HG03025 (cell line): ENCODE measurements around the gene FBXO34.
"Not testable (repeated sequence)": the region's sequence is repeated elsewhere in the genome, so short reads cannot be mapped to it uniquely, and the experiment has no call there.

Experiments used
- ATAC-seq: cut with Tn5 transposase; IDR thresholded peaks from one replicate; pipeline ENCODE4 v1.9.1; 2021; ENCODE audit warnings: mild to moderate bottlenecking, moderate library complexity; ENCODE audit not compliant: unreplicated experiment, low FRiP score

FBXO34 gene

DNA sequence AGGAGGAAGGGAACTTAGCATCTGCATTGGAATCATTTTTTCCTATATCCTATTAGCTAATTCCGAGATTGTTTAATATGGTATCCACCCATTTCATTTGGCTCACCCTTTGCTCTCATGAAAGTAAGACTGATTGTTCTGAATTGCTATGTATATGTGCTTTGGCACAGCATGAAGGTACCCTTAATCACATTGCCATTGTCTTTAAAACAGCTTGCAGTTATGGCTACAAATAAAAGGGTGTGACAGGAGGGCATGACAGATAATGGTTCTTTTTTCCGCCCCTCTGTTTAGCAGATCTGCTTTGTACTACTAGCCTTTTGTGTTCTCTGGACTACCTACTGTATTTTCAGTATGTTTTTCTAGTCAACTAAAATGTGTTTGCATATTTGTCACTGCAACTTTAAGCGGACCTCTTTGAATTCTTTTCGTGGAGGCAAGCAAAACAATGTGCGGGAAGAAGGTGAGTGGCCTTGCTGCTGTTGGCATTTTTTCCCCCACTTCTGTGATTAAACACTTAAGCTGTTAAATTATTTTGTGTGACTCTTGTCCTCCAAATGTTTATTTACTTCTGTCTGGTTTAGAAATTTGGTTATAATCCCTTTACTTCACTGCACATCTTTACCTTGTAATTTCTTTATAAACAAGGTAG, 35.8 kb downstream of the FBXO34 start:
- ATAC-seq, result no peak

DNA sequence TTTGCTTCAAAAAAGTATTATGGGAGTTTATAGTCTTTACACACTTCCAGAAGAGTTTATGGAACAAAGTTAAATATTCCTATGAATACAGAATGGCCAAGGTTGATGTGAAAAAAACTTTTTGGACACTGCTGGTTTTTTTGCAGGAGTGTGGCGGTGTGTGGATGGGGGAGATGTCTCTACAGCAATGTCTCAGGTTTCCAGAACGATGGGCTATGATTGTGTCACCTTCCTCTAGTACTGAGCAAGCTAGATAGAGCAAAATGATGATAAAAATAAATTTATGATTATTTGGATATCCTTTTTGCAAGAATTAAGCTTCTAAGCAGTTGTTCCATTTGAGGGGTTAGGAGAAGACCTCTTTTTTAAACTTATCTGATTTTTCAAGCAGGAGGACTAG, 37.9 kb downstream of the FBXO34 start:
- ATAC-seq, result no peak

DNA sequence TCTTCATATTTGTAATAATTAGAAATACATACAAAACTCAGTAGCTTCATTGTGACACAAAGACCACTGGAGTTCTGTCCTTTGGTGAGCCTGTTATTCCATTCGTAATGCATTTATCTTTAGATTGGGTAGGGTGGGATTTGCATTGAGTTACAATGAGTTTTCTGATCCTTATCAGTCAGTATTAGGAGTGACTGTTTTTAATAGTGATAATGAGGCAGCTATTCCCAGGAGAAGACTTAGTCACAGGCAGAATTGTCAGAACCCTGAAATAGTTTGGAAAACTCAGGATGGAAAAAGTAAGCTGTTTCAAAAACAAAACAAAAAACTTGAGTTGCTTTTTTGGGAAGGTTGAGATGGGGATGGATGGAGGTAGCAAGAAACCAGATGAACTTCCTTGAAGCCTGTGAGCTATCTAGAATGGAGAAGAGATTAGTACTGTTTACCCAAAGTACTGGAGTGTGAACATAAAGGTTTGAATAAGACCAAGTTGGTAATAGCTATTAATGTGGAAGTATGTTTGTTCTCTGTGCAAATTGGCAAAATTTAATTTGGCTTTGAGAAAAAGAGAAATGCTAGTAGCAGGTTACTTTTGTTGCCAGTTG, 38.6 kb downstream of the FBXO34 start:
- ATAC-seq, result no peak

DNA sequence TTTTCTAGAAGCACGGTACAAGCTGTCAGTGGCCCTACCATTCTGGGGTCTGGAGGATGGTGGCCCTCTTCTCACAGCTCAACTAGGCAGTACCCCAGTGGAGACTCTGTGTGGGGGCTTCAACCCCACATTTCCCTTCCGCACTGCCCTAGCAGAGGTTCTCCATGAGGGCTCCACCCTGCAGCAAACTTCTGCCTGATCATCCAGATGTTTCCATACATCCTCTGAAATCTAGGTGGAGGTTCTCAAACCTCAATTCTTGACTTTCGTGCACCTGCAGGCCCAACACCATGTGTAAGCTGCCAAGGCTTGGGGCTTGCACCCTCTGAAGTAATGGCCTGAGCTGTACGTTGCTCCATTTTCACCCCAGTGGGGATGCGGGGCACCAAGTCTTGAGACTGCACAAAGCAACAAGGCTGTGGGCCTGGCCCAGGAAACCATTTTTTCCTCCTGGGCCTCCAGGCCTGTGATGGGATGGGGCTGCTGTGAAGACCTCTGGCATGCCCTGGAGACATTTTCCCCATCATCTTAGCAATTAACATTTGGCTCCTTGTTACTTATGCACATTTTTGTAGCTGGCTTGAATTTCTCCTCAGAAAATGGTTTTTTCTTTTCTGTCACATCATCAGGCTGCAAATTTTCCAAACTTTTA, 41.3 kb downstream of the FBXO34 start:
- not testable (repeated sequence) for ATAC-seq

DNA sequence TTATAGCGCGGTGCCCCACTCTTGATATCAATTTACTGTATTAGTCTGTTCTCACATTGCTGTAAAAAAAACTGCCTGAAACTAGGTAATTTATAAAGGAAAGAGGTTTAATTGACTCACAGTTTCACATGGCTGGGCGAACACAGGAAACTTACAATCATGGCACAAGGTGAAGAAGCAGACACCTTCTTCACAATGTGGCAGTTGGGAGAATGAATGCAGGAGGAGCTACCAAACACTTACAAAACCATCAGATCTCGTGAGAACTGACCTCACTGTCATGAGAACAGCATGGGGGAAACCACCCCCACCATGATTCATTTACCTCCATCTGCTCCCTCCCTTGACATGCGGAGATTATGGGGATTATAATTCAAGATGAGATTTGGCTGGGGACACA, 42.3 kb downstream of the FBXO34 start:
- ATAC-seq, result no peak

DNA sequence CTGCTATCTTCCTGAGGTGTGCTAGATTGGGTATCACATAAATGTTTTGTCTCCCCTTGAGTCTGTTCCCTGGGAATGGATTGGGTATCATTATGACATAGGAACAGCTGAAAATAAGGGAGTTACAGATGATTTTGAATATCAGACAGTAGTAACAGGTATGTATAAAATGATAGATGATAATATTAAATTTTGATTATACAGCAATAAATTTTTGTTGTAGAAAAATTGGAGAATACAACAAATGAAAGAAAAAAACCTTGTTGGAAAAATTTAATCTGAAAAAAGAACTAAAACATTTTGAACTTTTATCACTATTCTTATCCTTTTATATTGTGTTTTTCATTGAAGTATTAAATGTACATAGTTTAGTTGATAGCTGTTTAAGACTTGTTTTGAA, 43.2 kb downstream of the FBXO34 start:
- no peak for ATAC-seq

DNA sequence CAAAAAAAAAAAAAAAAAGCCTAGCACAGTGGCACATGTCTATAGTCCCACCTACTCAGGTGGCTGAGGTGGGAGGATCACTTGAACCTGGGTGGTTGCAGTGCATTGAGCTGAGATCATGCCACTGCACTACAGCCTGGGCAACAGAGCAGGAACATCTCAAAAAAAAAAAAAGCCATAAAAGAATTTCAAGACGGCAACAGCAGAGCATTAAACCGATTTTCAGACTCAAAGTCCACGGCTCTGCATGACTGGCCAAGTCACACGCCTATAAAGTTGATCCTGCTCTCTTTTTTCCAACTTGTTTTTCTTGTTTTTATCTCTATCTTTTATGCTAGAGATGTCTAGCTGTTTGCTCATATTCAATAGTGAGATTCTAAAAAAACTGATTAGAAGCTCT, 45.3 kb downstream of the FBXO34 start:
- no peak for ATAC-seq

DNA sequence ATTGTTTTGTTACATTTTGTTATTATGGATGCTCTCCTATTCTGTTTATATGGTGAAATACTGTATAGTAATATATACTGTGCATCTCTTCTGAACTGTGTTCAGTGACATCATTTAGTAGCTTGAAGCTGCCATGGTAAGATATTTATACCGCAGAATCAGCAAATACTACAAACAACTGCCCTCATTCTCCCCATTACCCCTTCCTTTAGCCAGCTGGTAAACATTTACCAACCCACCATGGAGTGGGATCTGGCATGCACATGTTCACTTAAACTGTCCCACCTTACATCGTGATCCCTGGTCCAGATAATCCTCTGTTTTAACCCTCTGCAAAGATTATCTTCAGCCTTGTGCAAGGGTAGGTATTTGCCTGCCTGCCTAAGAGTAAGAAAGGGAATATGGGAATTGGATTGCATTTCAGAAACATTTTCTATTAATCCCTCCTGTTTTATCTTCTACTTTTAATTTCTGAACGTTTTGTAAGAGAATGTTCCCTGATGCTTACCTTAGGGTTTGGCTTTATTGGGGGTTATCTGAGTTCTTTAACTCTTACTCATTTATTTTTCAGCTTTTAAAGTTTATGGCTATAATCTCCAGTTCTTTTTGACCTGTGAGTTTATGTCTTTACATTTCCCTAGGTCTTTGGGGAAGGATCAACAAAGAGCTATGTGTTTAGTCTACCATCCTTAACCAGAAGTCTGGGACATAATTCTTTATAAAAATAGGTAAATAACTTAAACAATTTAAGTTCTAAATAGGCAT, 46.5 kb downstream of the FBXO34 start:
- ATAC-seq, result no peak

DNA sequence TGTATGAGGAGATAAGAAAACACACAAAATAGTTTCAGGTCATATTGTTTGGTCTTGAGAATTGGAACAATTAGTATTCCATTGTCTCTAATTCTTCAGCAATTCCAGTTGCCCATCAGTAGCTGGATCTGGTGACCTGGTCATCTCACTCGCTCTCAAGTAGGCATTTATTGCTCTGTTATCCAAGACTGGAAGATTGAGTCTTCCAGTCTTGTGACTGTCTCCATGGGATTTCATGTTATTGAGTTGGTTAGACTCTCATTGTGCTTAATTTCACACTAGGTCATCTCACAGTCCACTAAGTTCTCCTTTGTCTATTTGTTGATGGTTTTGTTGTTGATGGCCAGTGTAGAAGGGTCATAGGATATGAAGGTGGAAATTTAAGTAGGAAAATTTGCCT, 47.5 kb downstream of the FBXO34 start:
- ATAC-seq, result no peak

DNA sequence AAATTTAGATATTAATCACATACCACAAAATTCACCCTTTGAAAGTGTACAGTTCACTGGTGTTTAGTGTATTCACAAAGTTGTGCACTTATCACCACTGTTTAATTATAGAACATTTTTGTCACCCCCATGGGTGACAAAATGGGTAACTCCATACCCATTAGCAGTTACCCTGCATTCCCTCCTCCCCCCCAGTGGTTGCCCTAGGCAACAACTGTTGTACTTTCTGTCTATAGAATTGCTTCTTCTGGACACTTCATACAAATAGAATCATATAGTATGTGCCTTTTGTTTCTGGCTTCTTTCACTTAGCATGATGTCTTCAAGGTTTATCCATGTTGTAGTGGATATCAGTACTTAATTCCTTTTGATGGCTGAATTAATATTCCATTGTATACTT, 52.7 kb downstream of the FBXO34 start:
- no peak for ATAC-seq

DNA sequence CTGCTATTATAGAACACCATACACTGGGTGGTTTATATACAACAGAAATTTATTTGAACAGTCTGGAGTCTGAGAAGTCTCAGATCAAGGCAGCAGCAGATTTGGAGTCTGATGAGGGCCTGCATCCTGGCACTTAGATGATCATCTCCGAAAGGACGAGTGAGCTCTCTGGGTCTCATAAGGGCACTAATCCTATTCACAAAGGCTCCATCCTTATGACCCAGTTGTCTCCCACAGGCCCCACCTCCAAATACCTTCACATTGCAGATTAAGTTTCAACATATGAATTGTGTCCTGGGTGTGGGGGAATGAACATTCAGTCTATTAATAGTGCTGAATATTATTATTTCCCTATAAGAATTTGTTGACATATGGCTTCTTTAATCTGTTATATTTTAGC, 53.6 kb downstream of the FBXO34 start:
- ATAC-seq, result no peak

DNA sequence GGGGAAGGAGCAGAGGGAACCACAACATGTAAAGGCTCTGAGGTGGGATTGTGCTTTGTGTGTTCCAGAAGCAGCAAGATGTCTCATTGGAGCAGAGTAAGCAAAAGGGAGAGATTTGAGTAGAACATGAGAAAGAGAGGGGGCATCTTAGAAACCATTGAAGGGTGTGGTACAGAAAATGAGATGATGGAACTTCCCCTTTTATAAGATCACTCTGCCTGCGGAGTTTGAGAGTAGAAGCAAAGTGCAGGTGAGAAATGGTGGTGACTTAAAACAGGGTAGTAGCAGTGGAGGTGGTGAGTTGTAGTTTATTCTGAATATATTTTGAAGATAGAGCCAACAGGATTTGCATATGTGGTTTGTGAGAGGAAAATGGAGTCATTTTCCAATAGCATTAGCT, 56.0 kb downstream of the FBXO34 start:
- peak; percentile 83 for ATAC-seq

DNA sequence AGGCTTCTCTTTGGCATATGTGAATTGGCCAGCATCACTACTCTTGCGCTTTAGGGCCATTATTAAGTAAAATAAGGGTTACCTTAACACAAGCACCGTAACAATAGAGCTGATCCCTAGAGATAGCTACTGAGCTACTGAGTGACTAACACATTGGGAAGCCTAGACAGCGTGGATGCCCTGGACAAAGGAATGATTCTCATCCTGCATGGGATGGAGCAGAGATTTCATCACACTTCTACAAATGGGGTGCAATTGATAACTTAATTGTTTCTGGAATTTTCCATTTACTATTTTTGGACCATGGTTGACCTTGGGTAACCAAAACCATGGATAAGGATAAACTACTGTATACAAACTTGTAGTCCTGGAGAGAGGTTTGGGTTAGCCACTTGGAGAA, 57.1 kb downstream of the FBXO34 start:
- no peak for ATAC-seq

DNA sequence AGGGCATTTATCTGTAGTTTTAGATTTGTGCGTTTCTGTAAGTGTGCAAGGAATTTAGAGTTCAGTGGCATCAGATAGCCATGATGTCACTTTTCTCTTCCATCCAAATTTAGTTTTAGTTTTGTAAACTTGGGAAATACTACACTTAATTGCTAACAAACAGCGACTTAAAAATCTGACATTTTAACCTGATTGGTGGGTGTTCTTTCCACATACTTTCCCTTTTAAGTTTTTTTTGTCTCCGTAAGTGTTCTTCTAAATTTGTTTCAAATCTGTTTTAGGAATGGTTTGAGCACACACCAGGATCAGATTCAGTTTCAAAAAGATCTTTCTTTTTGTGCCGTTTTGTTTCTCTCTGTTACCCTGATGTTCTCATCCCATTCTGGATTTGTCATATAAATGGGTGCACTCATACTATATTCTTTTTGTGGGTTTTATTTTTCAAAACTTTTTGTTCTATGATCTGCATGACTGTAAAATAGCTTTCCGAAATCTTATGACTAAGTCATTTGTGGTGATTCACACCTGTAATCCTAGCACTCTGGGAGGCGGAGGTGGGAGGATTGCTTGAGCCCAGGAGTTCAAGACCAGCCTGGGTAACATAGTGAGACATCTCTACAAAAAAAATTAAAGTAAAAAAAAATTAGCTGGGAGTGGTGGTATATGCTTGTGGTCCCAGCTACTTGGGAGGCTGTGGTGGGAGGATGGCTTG, 58.9 kb downstream of the FBXO34 start:
- no peak for ATAC-seq

DNA sequence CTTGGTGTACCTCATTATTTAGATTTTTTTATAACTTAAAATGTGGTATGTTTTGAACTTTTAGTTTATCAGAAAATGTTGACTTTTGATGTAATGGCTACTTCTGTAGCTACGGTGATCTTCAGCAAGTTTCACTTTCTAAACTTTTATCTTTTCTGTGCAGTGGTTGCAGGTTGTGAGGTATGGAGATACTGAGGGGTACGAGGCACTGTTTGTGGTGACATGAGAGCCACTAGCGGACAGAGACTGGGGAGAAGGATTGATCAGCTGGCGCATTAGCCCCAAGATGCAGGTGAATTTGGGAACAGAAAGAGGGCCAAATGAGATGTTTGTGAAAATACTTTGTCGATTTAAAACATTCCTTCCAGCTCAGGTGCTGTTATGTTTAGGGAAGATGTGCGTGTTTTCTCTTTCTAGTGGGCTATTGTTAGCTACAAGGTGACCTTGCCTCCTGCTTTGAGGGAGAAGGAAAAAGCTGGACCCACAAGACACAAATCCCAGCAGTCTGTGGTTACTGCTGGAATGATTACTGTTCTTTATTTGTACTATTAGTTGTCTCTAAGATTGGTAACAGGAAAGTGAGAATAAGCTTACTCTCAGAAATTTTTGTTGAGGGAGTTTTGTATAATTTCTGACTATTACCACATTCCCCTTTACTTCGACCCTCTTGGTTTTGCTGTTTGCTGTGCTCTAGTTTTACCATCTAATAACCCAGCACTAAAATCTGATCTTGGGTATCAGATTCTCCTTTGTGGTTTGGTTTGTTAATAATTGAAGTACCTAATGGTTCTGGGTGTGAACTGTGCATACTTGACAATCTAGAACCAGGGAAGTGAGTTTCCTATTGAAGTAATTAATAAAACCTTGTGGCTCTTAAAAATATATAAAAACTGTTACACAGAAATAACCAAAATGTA, 61.7 kb downstream of the FBXO34 start:
- ATAC-seq, result no peak

DNA sequence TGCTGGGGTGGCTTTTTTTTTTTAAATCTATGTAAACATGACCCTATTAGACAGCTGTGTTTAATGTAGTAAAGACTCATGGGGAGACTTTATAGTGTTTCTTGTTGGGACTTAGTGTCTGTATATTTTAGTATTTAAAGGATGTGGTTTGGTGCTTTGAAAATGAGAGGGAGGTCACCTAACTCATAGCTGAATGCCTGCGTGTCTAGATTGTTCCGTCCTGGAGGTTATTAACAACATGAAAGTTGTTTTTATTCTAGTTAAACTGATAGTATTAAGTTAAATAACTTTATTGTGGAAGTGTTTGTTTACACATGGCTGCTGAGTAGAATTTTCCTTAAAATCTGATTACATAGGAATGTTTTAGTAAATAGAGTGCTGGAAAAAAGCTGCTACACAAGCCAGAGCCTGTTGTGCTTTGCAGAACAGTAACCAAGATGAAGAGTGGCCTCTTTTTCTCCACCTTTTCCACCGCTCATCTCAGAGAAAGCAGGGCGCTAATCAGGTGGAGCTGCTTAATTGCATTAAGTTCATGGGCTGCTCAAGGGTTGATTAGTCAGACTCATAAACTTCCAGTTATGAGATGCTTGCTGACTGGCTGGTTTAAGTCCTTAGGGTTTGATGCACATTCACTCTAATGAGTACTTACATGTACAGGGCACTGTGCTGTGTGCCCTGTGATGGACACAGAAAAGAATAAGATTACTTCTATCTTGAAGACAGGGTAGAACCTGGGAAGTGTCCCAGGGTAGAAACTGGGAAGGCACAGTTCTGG, 62.7 kb downstream of the FBXO34 start:
- peak; percentile 58 for ATAC-seq

DNA sequence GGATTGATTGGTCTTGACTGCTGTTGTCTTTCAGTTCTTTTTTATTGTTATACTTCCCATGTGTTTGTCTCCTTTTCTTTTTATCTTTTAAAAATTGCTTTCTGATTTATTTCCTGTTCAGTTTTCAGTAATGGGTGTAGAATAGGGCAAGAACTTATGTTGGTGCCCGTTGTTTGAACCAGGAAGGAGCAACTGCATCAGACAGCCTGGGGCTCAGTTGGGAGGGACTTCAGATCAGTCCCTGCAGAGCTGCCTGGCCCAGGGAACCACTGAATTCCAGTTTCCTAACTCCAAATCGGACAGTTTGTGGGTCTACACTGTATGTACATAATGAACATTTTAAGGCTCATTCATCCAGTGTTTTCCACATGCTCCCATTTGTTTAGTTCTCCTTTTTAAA, 64.9 kb downstream of the FBXO34 start:
- ATAC-seq, result no peak

DNA sequence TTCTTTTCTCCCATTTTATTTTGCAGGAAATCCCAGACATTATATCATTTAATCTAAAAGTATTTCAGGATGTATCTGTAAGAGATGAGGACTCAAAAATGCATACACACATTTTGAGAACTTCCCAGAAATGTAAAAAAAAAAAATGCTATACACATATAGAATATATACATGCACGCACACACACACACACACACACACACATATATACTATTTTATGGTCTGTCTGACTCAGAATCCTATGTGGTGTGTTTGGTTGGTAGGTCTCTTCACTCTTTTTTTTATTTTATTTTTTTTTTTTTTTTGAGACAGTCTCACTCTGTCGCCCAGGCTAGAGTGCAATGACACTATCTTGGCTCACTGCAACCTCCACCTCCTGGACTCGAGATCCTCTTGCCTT, 65.5 kb downstream of the FBXO34 start:
- no peak for ATAC-seq

DNA sequence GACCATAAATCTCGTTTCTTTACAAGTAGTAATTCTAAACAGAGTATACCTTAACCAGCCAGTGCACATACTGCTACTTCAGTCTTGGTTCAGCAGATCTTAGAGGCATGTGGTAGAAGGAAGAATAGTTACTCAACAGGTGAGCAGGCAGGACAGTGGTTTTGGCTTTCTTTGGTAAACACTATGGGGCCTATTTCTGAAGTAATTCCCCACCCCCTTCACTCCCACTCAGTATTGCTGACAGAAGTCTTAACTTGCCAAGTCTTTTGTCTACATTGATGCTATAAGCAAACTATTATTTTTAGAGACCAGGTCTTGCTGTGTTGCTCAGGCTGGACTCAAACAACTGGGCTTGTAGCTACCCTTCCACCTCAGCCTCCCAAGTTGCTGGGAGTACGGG, 68.5 kb downstream of the FBXO34 start:
- peak; percentile 89 for ATAC-seq
